ENCODE measurements around the gene NECAB3. TPM values are rescaled to one million over a fixed set of nuclear protein-coding genes. Genes with fewer than 3 reads are reported as not detected.

The NECAB3 gene
- total RNA-seq, 1 donor from 2014 or later, result 16.2 TPM

- no peak for DNase-seq (ENCODE audit: low read depth, low spot score)
Observed at GRCh38 chr20:33622705-33623365, 51.4 kb downstream of the NECAB3 start.

- DNase-seq (ENCODE audit: low read depth, low spot score), result no peak
Observed at GRCh38 chr20:33621717-33622400, 52.4 kb downstream of the NECAB3 start.

- no peak for DNase-seq (ENCODE audit: low read depth, low spot score)
Observed at GRCh38 chr20:33612001-33612400, 62.2 kb downstream of the NECAB3 start.

GRCh38 chr20:33611106-33611505, 63.1 kb downstream of the NECAB3 start:
- DNase-seq (ENCODE audit: low read depth, low spot score), result no peak

- no peak for DNase-seq (ENCODE audit: low read depth, low spot score)
Observed at GRCh38 chr20:33609504-33609903, 64.7 kb downstream of the NECAB3 start.

Other genes starting within 250 kb of the NECAB3 start
- 5.1 and 9.5 TPM in 2 replicates for gene SNTA1, start 230.7 kb downstream of the NECAB3 start, total RNA-seq
- gene CBFA2T2, start 184.3 kb downstream of the NECAB3 start, total RNA-seq, result 3.0 and 4.0 TPM in 2 replicates
- gene C20orf144, start 12.1 kb downstream of the NECAB3 start, total RNA-seq, result under 0.01 and 0.11 TPM in 2 replicates
- 1.9 and 4.2 TPM in 2 replicates for gene ACTL10, start 7.5 kb downstream of the NECAB3 start, total RNA-seq
- gene E2F1, start 12.0 kb upstream of the NECAB3 start, total RNA-seq, result 14.1 and 24.2 TPM in 2 replicates
- 7.1 TPM in 2 replicates for gene PXMP4, start 45.9 kb upstream of the NECAB3 start, total RNA-seq
- 0.86 and 1.1 TPM in 2 replicates for gene ZNF341, start 57.6 kb upstream of the NECAB3 start, total RNA-seq
- gene CHMP4B, start 136.9 kb upstream of the NECAB3 start, total RNA-seq, result 48.8 and 52.8 TPM in 2 replicates